SK-N-SH (cell line): ENCODE results near the gene PLCL2. TPM values are rescaled to one million over a fixed set of nuclear protein-coding genes. Genes with fewer than 3 reads are reported as not detected.

Experiments used
- CTCF ChIA-PET: fragments of 300-600, 350-600 bp; formaldehyde crosslinking; extraction: SDS; loops from one replicate; lab custom pipeline; 2021; lab: Yijun Ruan, JAX
- POLR2A ChIA-PET: fragments of 350-600 bp; sonication (Branson Sonifier 250); formaldehyde crosslinking; extraction: SDS; loops from one replicate; lab custom pipeline; 2020; ENCODE audit warnings: antibody characterized with exemption, inconsistent platforms; lab: Yijun Ruan, JAX
- DNase-seq: peaks from one replicate; pipeline ENCODE4 v3.0.0; 2012
- H2AFZ ChIP-seq: fragments of 200-600 bp; sonication (generic); 2 replicates; pipeline ENCODE4 v1.8.1; 2016; ENCODE audit warnings: antibody characterized with exemption, mild to moderate bottlenecking, low read depth
- H3F3A ChIP-seq: fragments of 200-600 bp; sonication (generic); replicated peaks from 2 replicates; pipeline ENCODE3; 2016; ENCODE audit warnings: antibody characterized with exemption, mild to moderate bottlenecking; ENCODE audit not compliant: insufficient read depth
- H3K27ac ChIP-seq, 2 experiments: fragments of 200-500 bp in 1 of 2; fragments of 200-600 bp in 1 of 2; sonication (Bioruptor generic) in 1 of 2; sonication (generic), shearing (Covaris generic) in 1 of 2; 2 replicates each; pipeline versions ENCODE4 v1.5.1 to v1.6.1; 2014 to 2016; ENCODE audit warnings: low read depth in 2 of 2, inconsistent platforms in 1 of 2, low read length in 1 of 2, mild to moderate bottlenecking in 1 of 2, mixed read lengths in 1 of 2
- H3K27me3 ChIP-seq: fragments of 200-600 bp; sonication (generic), shearing (Covaris generic); 2 replicates; pipeline ENCODE4 v1.6.1; 2016; ENCODE audit warnings: mixed run types; ENCODE audit not compliant: insufficient read depth
- H3K36me3 ChIP-seq, 2 experiments: fragments of 200-500 bp in 1 of 2; fragments of 200-600 bp in 1 of 2; sonication (Bioruptor generic) in 1 of 2; sonication (generic) in 1 of 2; replicated peaks in 1 of 2; 2 replicates each; pipeline versions ENCODE3 to v1.5.1; 2014 to 2016; ENCODE audit warnings: low read length in 1 of 2, mild to moderate bottlenecking in 1 of 2; ENCODE audit not compliant: insufficient read depth in 2 of 2, control insufficient read depth in 1 of 2
- H3K4me1 ChIP-seq, 2 experiments: fragments of 200-500 bp in 1 of 2; fragments of 200-600 bp in 1 of 2; sonication (Bioruptor generic) in 1 of 2; sonication (generic), shearing (Covaris generic) in 1 of 2; 2 replicates each; pipeline versions ENCODE4 v1.5.1 to v1.6.1; 2014 to 2016; ENCODE audit warnings: low read depth in 1 of 2, low read length in 1 of 2, mixed run types in 1 of 2; ENCODE audit not compliant: insufficient read depth in 2 of 2, control insufficient read depth in 1 of 2
- H3K4me2 ChIP-seq: fragments of 200-600 bp; sonication (generic), shearing (Covaris generic); 2 replicates; pipeline ENCODE4 v1.6.1; 2017; ENCODE audit warnings: mixed run types
- H3K4me3 ChIP-seq, 2 experiments: fragments of 200-500 bp in 1 of 2; fragments of 200-600 bp in 1 of 2; sonication (Bioruptor generic) in 1 of 2; sonication (generic), shearing (Covaris generic) in 1 of 2; 2 replicates each; pipeline versions ENCODE4 v1.5.1 to v1.8.1; 2014 to 2016; ENCODE audit warnings: low read depth in 2 of 2, inconsistent platforms in 1 of 2, low read length in 1 of 2, mild to moderate bottlenecking in 1 of 2, mixed read lengths in 1 of 2, moderate library complexity in 1 of 2
- H3K79me2 ChIP-seq: fragments of 200-600 bp; sonication (generic); 2 replicates; pipeline ENCODE4 v1.8.1; 2017; ENCODE audit warnings: mild to moderate bottlenecking; ENCODE audit not compliant: insufficient read depth
- H3K9ac ChIP-seq: fragments of 200-600 bp; sonication (generic); 2 replicates; pipeline ENCODE4 v1.6.1; 2017; ENCODE audit warnings: mixed run types
- H3K9me2 ChIP-seq: fragments of 200-600 bp; sonication (generic); 2 replicates; pipeline ENCODE4 v1.6.1; 2017; ENCODE audit warnings: mixed run types
- H3K9me3 ChIP-seq: fragments of 200-600 bp; sonication (generic); 2 replicates; pipeline ENCODE4 v1.6.1; 2017; ENCODE audit warnings: mixed run types, mild to moderate bottlenecking, moderate library complexity
- H4K20me1 ChIP-seq: fragments of 200-600 bp; sonication (generic); 2 replicates; pipeline ENCODE4 v1.6.1; 2017; ENCODE audit warnings: mild to moderate bottlenecking, mixed run types; ENCODE audit not compliant: insufficient read depth
- ELF1 ChIP-seq: IDR thresholded peaks from 2 replicates; pipeline ENCODE4 v1.4.0; 2012
- EZH2phosphoT487 ChIP-seq: fragments of 200-600 bp; sonication (generic); IDR thresholded peaks from 2 replicates; pipeline ENCODE4 v1.6.1; 2017; ENCODE audit warnings: low read depth, mixed run types, mild to moderate bottlenecking, antibody characterized with exemption, moderate library complexity, borderline replicate concordance
- FOXJ3 ChIP-seq: sonication (generic); formaldehyde crosslinking; IDR thresholded peaks from 2 replicates; pipeline ENCODE4 v1.5.1; 2020; ENCODE audit warnings: mild to moderate bottlenecking, missing genetic modification reagents
- FOXM1 ChIP-seq: IDR thresholded peaks from 2 replicates; pipeline ENCODE4 v1.4.0; 2012; ENCODE audit warnings: low read depth, mild to moderate bottlenecking
- MXI1 ChIP-seq: IDR thresholded peaks from 2 replicates; pipeline ENCODE4 v1.6.1; 2012; ENCODE audit warnings: mild to moderate bottlenecking, low read depth, low read length, improper control_type of control experiment
- PBX3 ChIP-seq: IDR thresholded peaks from 2 replicates; pipeline ENCODE4; 2012
- POLR2AphosphoS5 ChIP-seq: IDR thresholded peaks from 2 replicates; pipeline ENCODE4 v1.6.1; 2012; ENCODE audit warnings: low read depth, low read length
- REST ChIP-seq: IDR thresholded peaks from 2 replicates; pipeline ENCODE4 v1.6.1; 2012; ENCODE audit warnings: mild to moderate bottlenecking, low read depth, low read length, moderate library complexity
- RXRA ChIP-seq: IDR thresholded peaks from 2 replicates; pipeline ENCODE4 v1.4.0; 2012; ENCODE audit warnings: low read depth, mild to moderate bottlenecking, borderline replicate concordance
- SMC3 ChIP-seq: IDR thresholded peaks from 2 replicates; pipeline ENCODE4 v1.6.1; 2012; ENCODE audit warnings: low read depth, low read length, improper control_type of control experiment
- USF2 ChIP-seq: fragments of 150-350 bp; IDR thresholded peaks from 2 replicates; pipeline ENCODE4 v1.6.1; 2017; ENCODE audit warnings: antibody characterized with exemption, low read length, low read depth, borderline replicate concordance
- YY1 ChIP-seq: IDR thresholded peaks from 2 replicates; pipeline ENCODE4 v1.4.0; 2012; ENCODE audit warnings: low read depth, mild to moderate bottlenecking
- WGBS: methylation state at CpG from one replicate; pipeline ENCODE4 v1.1.6; 2017; ENCODE audit warnings: low lambda C conversion rate; 5-methylcytosine and 5-hydroxymethylcytosine counted together
- polyA plus RNA-seq, 3 experiments: library from polyadenylated mRNA; depleted of rRNA; stranded (reverse); fragments of >200 nt; gene quantifications; 2 replicates each; pipeline ENCODE4 v1.2.3, GENCODE V29; 2012

Gene PLCL2
- polyA plus RNA-seq, 1 of the 3 experiments (the other 2 are of a cell fraction): 0.85 TPM

GRCh38 chr3:16936676-16937230, 52.0 kb downstream of the PLCL2 start:
- no peaks in the 10 kb centered on the region for H3K9me3 ChIP-seq
- H3K36me3 ChIP-seq: no peaks in the 10 kb centered on the region
- no peak overlapping the region for H3K27ac ChIP-seq
- no peaks in the 10 kb centered on the region for H3K27me3 ChIP-seq
- WGBS: 80% methylated on average over 7 of the region's 7 CpGs
- no peaks in the 10 kb centered on the region for H4K20me1 ChIP-seq
- no peaks in the 10 kb centered on the region for H3K79me2 ChIP-seq
- H3K4me1 ChIP-seq: peaks cover 0 to 7% of the 10 kb centered on the region in 2 experiments; a peak in 2 of 4 replicates
- H2AFZ ChIP-seq: no peak overlapping the region
- no peak overlapping the region for H3K9ac ChIP-seq
- H3K9me2 ChIP-seq: no peaks in the 10 kb centered on the region
- ChIA-PET CTCF (no interaction called here), POLR2A (no interaction called here)
- TF ChIP-seq ELF1: no peak
- TF ChIP-seq USF2: no peak
- no peak for TF ChIP-seq RXRA
- no peak for TF ChIP-seq MXI1
- TF ChIP-seq REST: no peak
- TF ChIP-seq PBX3: no peak
- no peak for TF ChIP-seq POLR2AphosphoS5
- TF ChIP-seq YY1: no peak
- no peak for TF ChIP-seq FOXM1
- TF ChIP-seq SMC3: no peak
- TF ChIP-seq FOXJ3 (CRISPR knock-in tag): no peak
- no peak for TF ChIP-seq EZH2phosphoT487
- no peak for DNase-seq
- no peaks in the 10 kb centered on the region for H3F3A ChIP-seq
- H3K4me2 ChIP-seq: no peak overlapping the region
- no peak overlapping the region for H3K4me3 ChIP-seq
